Natural killer cell treated with Interleukin-12 subunit alpha and Interleukin-12 subunit beta and Interleukin-15 and Interleukin-18, amount 100 ng/mL, for 72 hours (primary cell): ENCODE measurements around the gene NECTIN3. TPM values are rescaled to one million over a fixed set of nuclear protein-coding genes. Genes with fewer than 3 reads are reported as not detected.

ENCODE experiments used
- ATAC-seq, 2 donors: fragments of 150-1000 bp; cut with Tn5 transposase in 1 of 2; sonication (Bioruptor Pico), chemical (Tn5 transposase) in 1 of 2; 2 replicates each; pipeline ENCODE4 v1.10.0; 2021
- DNase-seq: peaks from one replicate; pipeline ENCODE4 v3.0.0; 2022; ENCODE audit warnings: low spot score
- H3K27ac Mint-ChIP-seq, 2 donors: 1 replicate in 1 of 2; 2 replicates in 1 of 2; pipeline ENCODE4 v1.8.0; 2022; ENCODE audit warnings: mixed read lengths in 2 of 2, mild to moderate bottlenecking in 1 of 2, moderate library complexity in 1 of 2
- H3K27me3 Mint-ChIP-seq, 2 donors: 1 replicate in 1 of 2; 2 replicates in 1 of 2; pipeline ENCODE4 v1.8.0; 2022; ENCODE audit warnings: mixed read lengths in 2 of 2
- H3K36me3 Mint-ChIP-seq: one replicate; pipeline ENCODE4 v1.8.0; 2022; ENCODE audit warnings: mixed read lengths
- H3K4me1 Mint-ChIP-seq, 2 donors: 1 replicate in 1 of 2; 2 replicates in 1 of 2; pipeline ENCODE4 v1.8.0; 2022; ENCODE audit warnings: low read depth in 2 of 2, mixed read lengths in 2 of 2, mild to moderate bottlenecking in 1 of 2
- H3K4me3 Mint-ChIP-seq: one replicate; pipeline ENCODE4 v1.8.0; 2022; ENCODE audit warnings: mixed read lengths
- H3K9me3 Mint-ChIP-seq: 2 replicates; pipeline ENCODE4 v1.8.0; 2022; ENCODE audit warnings: mixed read lengths
- total RNA-seq, 2 donors: library from RNA; stranded (reverse); gene quantifications; one replicate each; pipeline ENCODE4 v1.2.3, GENCODE V29; 2022

Gene NECTIN3
- total RNA-seq, 2 donors from 2014 or later, result 2.9 to 8.6 TPM

GRCh38 chr3:111241960-111242359, 170.3 kb downstream of the NECTIN3 start:
- DNase-seq (no peak), ATAC-seq (no peak)
- H3K36me3 Mint-ChIP-seq, result peaks cover 6% of the 10 kb centered on the region
- no peaks in the 10 kb centered on the region for H3K27me3 Mint-ChIP-seq
- H3K4me1 Mint-ChIP-seq, result peaks cover 28 to 29% of the 10 kb centered on the region in 2 donors
- H3K9me3 Mint-ChIP-seq, result peaks cover 3% of the 10 kb centered on the region
- no peak overlapping the region for H3K4me3 Mint-ChIP-seq
- H3K27ac Mint-ChIP-seq, result no peak overlapping the region
